ENCODE data around the gene CDC42BPA. TPM values are rescaled to one million over a fixed set of nuclear protein-coding genes. Genes with fewer than 3 reads are reported as not detected.

The CDC42BPA gene
- total RNA-seq, 2 donors from 2014 or later, result 30.0 to 34.3 TPM

DNA sequence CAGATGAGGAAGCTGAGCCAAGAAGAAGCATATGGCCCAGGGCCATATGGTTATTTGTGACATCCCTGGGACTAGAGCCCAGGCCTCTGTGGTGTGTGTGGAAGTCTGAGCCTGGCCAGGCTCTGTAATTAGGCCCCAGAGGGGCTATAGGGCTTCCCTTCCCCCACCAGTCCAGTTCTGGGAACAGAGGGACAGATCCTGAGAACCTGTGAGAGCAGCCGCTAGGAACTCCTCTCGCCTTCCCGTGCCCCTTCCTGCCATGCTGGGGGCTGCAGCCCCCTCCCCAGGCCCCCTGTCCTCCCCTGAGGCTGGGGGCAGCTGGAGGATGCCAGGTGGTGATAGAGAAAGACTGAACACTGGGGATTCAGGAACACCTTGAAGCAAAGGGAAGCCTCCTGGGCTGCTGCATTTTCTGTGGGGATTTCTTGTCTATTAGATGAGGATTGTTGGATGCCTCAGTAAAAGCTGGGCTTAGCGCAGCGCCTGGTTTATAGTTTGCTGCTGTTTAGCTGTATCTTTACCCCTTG, 344.9 kb downstream of the CDC42BPA start:
- peaks cover 7% of the 10 kb centered on the region for H3K9me3 Mint-ChIP-seq
- Histone ChIP-seq H3K36me3 (ENCODE audit: control insufficient read depth, insufficient read depth, low read length) (no peaks in the 10 kb centered on the region), H3K27me3 (ENCODE audit: control insufficient read depth, insufficient read depth, low read length, poor library complexity, severe bottlenecking) (no peaks in the 10 kb centered on the region), H3K27ac (ENCODE audit: low read depth, low read length) (peak overlapping the region; percentile 17), H3K4me1 (ENCODE audit: control insufficient read depth, insufficient read depth, low read length) (no peaks in the 10 kb centered on the region), H3K9me3 (ENCODE audit: control insufficient read depth, low read length) (peaks cover 10% of the 10 kb centered on the region), H3K9ac (ENCODE audit: extremely low read depth, low read length, poor library complexity, severe bottlenecking) (no peak overlapping the region), H3K4me3 (ENCODE audit: low read length) (no peak overlapping the region)
- DNase-seq, result no peak
- TF ChIP-seq, protein P1, sequence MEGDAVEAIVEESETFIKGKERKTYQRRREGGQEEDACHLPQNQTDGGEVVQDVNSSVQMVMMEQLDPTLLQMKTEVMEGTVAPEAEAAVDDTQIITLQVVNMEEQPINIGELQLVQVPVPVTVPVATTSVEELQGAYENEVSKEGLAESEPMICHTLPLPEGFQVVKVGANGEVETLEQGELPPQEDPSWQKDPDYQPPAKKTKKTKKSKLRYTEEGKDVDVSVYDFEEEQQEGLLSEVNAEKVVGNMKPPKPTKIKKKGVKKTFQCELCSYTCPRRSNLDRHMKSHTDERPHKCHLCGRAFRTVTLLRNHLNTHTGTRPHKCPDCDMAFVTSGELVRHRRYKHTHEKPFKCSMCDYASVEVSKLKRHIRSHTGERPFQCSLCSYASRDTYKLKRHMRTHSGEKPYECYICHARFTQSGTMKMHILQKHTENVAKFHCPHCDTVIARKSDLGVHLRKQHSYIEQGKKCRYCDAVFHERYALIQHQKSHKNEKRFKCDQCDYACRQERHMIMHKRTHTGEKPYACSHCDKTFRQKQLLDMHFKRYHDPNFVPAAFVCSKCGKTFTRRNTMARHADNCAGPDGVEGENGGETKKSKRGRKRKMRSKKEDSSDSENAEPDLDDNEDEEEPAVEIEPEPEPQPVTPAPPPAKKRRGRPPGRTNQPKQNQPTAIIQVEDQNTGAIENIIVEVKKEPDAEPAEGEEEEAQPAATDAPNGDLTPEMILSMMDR (conservative IDR thresholded peaks at IDR 0.05), result no peak
- no peak overlapping the region for H3K4me3 Mint-ChIP-seq
- H3K36me3 Mint-ChIP-seq (ENCODE audit: low read depth), result peaks cover 9% of the 10 kb centered on the region
- peaks cover 12% of the 10 kb centered on the region for H3K4me1 Mint-ChIP-seq
- no peak overlapping the region for H3K27ac Mint-ChIP-seq
- WGBS, 2 experiments (ENCODE audit: insufficient coverage in 1 of 2, insufficient read length in 1 of 2), result 85 to 94% methylated on average over 2 to 5 of the region's 5 CpGs
- H3K27me3 Mint-ChIP-seq (ENCODE audit: insufficient read depth), result no peaks in the 10 kb centered on the region

- no peak overlapping the region for H3K4me3 Mint-ChIP-seq
- Histone ChIP-seq H3K27me3 (ENCODE audit: control insufficient read depth, insufficient read depth, low read length, poor library complexity, severe bottlenecking) (no peaks in the 10 kb centered on the region), H3K9ac (ENCODE audit: extremely low read depth, low read length, poor library complexity, severe bottlenecking) (no peak overlapping the region), H3K4me1 (ENCODE audit: control insufficient read depth, insufficient read depth, low read length) (no peaks in the 10 kb centered on the region), H3K9me3 (ENCODE audit: control insufficient read depth, low read length) (peaks cover 10% of the 10 kb centered on the region), H3K36me3 (ENCODE audit: control insufficient read depth, insufficient read depth, low read length) (no peaks in the 10 kb centered on the region), H3K4me3 (ENCODE audit: low read length) (no peak overlapping the region), H3K27ac (ENCODE audit: low read depth, low read length) (no peak overlapping the region)
- DNase-seq, result peak; percentile 11
- H3K27ac Mint-ChIP-seq, result no peak overlapping the region
- 94 to 100% methylated on average over 3 to 6 of the region's 6 CpGs for WGBS, 2 experiments (ENCODE audit: insufficient coverage in 1 of 2, insufficient read length in 1 of 2)
- H3K4me1 Mint-ChIP-seq, result peaks cover 12% of the 10 kb centered on the region
- TF ChIP-seq, protein P1 (conservative IDR thresholded peaks at IDR 0.05), result no peak
- peaks cover 7% of the 10 kb centered on the region for H3K9me3 Mint-ChIP-seq
- H3K27me3 Mint-ChIP-seq (ENCODE audit: insufficient read depth), result no peaks in the 10 kb centered on the region
- H3K36me3 Mint-ChIP-seq (ENCODE audit: low read depth), result peaks cover 9% of the 10 kb centered on the region
Observed at GRCh38 chr1:226972931-226973330, 345.4 kb downstream of the CDC42BPA start.

DNA sequence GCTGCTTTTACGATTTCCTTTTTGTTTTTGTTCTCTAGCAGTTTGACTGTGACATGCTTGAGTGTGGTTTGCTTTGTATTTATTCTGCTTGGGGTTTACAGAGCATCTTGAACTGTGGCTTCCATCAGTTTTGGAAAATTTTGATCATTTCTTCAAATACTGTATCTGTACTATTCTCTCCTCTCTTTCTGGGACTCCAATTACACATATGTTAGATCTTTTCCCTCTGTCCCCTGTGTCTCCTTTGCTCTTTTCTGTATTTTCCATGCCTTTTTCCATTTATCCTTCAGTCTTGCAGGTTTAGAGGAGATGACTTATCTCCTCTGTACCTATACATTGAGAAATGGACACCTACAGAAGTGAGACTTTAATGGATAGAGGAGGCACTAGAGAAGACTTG, 346.5 kb downstream of the CDC42BPA start:
- WGBS, 2 experiments (ENCODE audit: insufficient coverage in 1 of 2, insufficient read length in 1 of 2), result 89% methylated on average over 1 of the region's 1 CpG; no CpG with 5 or more reads in 1 of the 2 experiments

More for the DNA sequence above, 346.5 kb downstream of the CDC42BPA start:
- no peaks in the 10 kb centered on the region for H3K36me3 ChIP-seq (ENCODE audit: control insufficient read depth, insufficient read depth, low read length)
- DNase-seq, result no peak
- peaks cover 9% of the 10 kb centered on the region for H3K36me3 Mint-ChIP-seq (ENCODE audit: low read depth)
- peaks cover 10% of the 10 kb centered on the region for H3K9me3 ChIP-seq (ENCODE audit: control insufficient read depth, low read length)
- H3K27me3 ChIP-seq (ENCODE audit: control insufficient read depth, insufficient read depth, low read length, poor library complexity, severe bottlenecking), result no peaks in the 10 kb centered on the region
- no peak overlapping the region for H3K27ac Mint-ChIP-seq
- H3K4me3 Mint-ChIP-seq, result no peak overlapping the region
- H3K27ac ChIP-seq (ENCODE audit: low read depth, low read length), result no peak overlapping the region
- no peaks in the 10 kb centered on the region for H3K4me1 ChIP-seq (ENCODE audit: control insufficient read depth, insufficient read depth, low read length)
- no peak overlapping the region for H3K4me3 ChIP-seq (ENCODE audit: low read length)
- TF ChIP-seq, protein P1 (conservative IDR thresholded peaks at IDR 0.05), result no peak
- peaks cover 7% of the 10 kb centered on the region for H3K9me3 Mint-ChIP-seq
- no peaks in the 10 kb centered on the region for H3K27me3 Mint-ChIP-seq (ENCODE audit: insufficient read depth)
- H3K4me1 Mint-ChIP-seq, result peaks cover 12% of the 10 kb centered on the region
- H3K9ac ChIP-seq (ENCODE audit: extremely low read depth, low read length, poor library complexity, severe bottlenecking), result no peak overlapping the region
